Liver (tissue), 3 donors: ENCODE measurements around the gene PRKCH.

Experiments
- CTCF ChIP-seq: fragments of 150-350 bp; IDR thresholded peaks from 2 replicates; pipeline ENCODE4 v1.5.1; 2017; ENCODE audit warnings: improper control_type of control experiment, low read depth, low read length; ENCODE audit not compliant: missing input control
- JUND ChIP-seq, 2 donors: IDR thresholded peaks; 2 replicates each; pipeline ENCODE4 v1.6.1; 2016; ENCODE audit warnings: antibody characterized with exemption in 2 of 2
- MAX ChIP-seq: IDR thresholded peaks from 2 replicates; pipeline ENCODE4 v1.6.1; 2016; ENCODE audit warnings: antibody characterized with exemption
- RAD21 ChIP-seq, 2 donors: IDR thresholded peaks; 2 replicates each; pipeline ENCODE4 v1.6.1; 2016; ENCODE audit warnings: antibody characterized with exemption in 2 of 2, mild to moderate bottlenecking in 2 of 2
- TAF1 ChIP-seq: conservative IDR thresholded peaks from 2 replicates; pipeline ENCODE4 v1.6.1; 2016; ENCODE audit warnings: antibody characterized with exemption, mild to moderate bottlenecking
- YY1 ChIP-seq: IDR thresholded peaks from 2 replicates; pipeline ENCODE4 v1.6.1; 2016; ENCODE audit warnings: antibody characterized with exemption, mild to moderate bottlenecking
- donor health status: healthy.
- donor health status: healthy.

DNA sequence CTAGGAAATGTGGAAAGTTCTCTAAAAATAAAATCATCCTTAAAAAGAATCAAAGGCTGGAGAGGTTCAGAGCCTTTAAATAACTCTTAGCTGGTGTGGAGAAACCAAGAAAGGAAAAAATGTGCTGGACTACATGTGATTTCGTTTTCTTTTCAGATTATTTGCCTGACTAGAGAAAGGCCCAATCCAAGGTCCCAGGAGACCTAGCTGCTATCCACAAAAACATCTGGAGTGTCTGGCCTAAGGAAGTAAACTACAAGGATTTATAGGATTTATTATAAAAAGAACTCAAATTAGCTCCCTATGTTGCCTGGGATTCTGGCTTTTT is 39.5 kb upstream of the PRKCH start:
- TF ChIP-seq CTCF: no peak
- no peak for TF ChIP-seq TAF1
- no peak for TF ChIP-seq RAD21 (IDR thresholded peaks at IDR 0.05)
- TF ChIP-seq JUND (IDR thresholded peaks at IDR 0.05): no peak
- no peak for TF ChIP-seq MAX
- no peak for TF ChIP-seq YY1
